Stimulated activated naive B cell treated with anti-CD40 and anti-IgM and Interleukin-4, amounts not matched to agents 10 μg/mL and 1 μg/mL and 100 μg/mL, for 72 hours (primary cell): ENCODE results near the gene RBMS3.

Experiments
- ATAC-seq, 2 donors: fragments of 150-1000 bp; cut with Tn5 transposase; replicated peaks; 2 replicates each; pipeline ENCODE4 v1.10.0; 2021; ENCODE audit warnings: moderate library complexity in 1 of 2
- DNase-seq: peaks from one replicate; pipeline ENCODE4 v3.0.0; 2021
- H3K27ac Mint-ChIP-seq: one replicate; pipeline ENCODE4 v1.8.0; 2022; ENCODE audit warnings: mild to moderate bottlenecking, mixed read lengths
- H3K27me3 Mint-ChIP-seq, 2 donors: one replicate each; pipeline ENCODE4 v1.8.0; 2022; ENCODE audit warnings: mixed read lengths in 2 of 2
- H3K36me3 Mint-ChIP-seq, 2 donors: one replicate each; pipeline ENCODE4 v1.8.0; 2022; ENCODE audit warnings: mixed read lengths in 2 of 2, mild to moderate bottlenecking in 1 of 2
- H3K4me1 Mint-ChIP-seq, 2 donors: one replicate each; pipeline ENCODE4 v1.8.0; 2022; ENCODE audit warnings: mixed read lengths in 2 of 2, mild to moderate bottlenecking in 1 of 2
- H3K4me3 Mint-ChIP-seq, 2 donors: one replicate each; pipeline ENCODE4 v1.8.0; 2022; ENCODE audit warnings: mild to moderate bottlenecking in 2 of 2, mixed read lengths in 2 of 2, moderate library complexity in 1 of 2
- H3K9me3 Mint-ChIP-seq, 2 donors: one replicate each; pipeline ENCODE4 v1.8.0; 2022; ENCODE audit warnings: mixed read lengths in 2 of 2, mild to moderate bottlenecking in 1 of 2

RBMS3 gene

GRCh38 chr3:30002797-30003196, 721.9 kb downstream of the RBMS3 start:
- H3K27me3 Mint-ChIP-seq, result no peaks in the 10 kb centered on the region
- no peaks in the 10 kb centered on the region for H3K36me3 Mint-ChIP-seq
- ATAC-seq (no peak), DNase-seq (no peak)
- no peak overlapping the region for H3K4me3 Mint-ChIP-seq
- H3K4me1 Mint-ChIP-seq, result no peaks in the 10 kb centered on the region
- H3K9me3 Mint-ChIP-seq, result peaks cover 0 to 2% of the 10 kb centered on the region in 2 donors
- H3K27ac Mint-ChIP-seq, result no peak overlapping the region

- Mint-ChIP-seq H3K36me3 (no peaks in the 10 kb centered on the region), H3K27ac (no peak overlapping the region), H3K4me1 (peaks cover 0 to 4% of the 10 kb centered on the region in 2 donors), H3K9me3 (peaks cover 0 to 2% of the 10 kb centered on the region in 2 donors), H3K27me3 (no peaks in the 10 kb centered on the region), H3K4me3 (no peak overlapping the region)
- DNase-seq, result no peak
- no peak for ATAC-seq
Observed at GRCh38 chr3:30003741-30004140, 722.9 kb downstream of the RBMS3 start.

GRCh38 chr3:30004481-30004880, 723.6 kb downstream of the RBMS3 start:
- H3K36me3 Mint-ChIP-seq, result no peaks in the 10 kb centered on the region

GRCh38 chr3:30006111-30006510, 725.2 kb downstream of the RBMS3 start:
- Mint-ChIP-seq H3K9me3 (no peaks in the 10 kb centered on the region), H3K27me3 (no peaks in the 10 kb centered on the region), H3K4me3 (no peak overlapping the region), H3K36me3 (no peaks in the 10 kb centered on the region), H3K27ac (no peak overlapping the region), H3K4me1 (peaks cover 4 to 15% of the 10 kb centered on the region in 2 donors)
- no peak for DNase-seq
- no peak for ATAC-seq

More at GRCh38 chr3:30004481-30004880, 723.6 kb downstream of the RBMS3 start:
- DNase-seq (no peak), ATAC-seq (no peak)
- no peak overlapping the region for H3K4me3 Mint-ChIP-seq
- no peaks in the 10 kb centered on the region for H3K9me3 Mint-ChIP-seq
- no peak overlapping the region for H3K27ac Mint-ChIP-seq
- H3K27me3 Mint-ChIP-seq, result no peaks in the 10 kb centered on the region
- H3K4me1 Mint-ChIP-seq, result peaks cover 0 to 4% of the 10 kb centered on the region in 2 donors

- Mint-ChIP-seq H3K9me3 (no peaks in the 10 kb centered on the region), H3K36me3 (no peaks in the 10 kb centered on the region), H3K4me3 (no peak overlapping the region), H3K4me1 (peaks cover 6 to 20% of the 10 kb centered on the region in 2 donors), H3K27me3 (no peaks in the 10 kb centered on the region), H3K27ac (no peak overlapping the region)
- ATAC-seq (peak; percentile 75 to 80), DNase-seq (no peak)
Observed at GRCh38 chr3:30007668-30008067, 726.8 kb downstream of the RBMS3 start.

- Mint-ChIP-seq H3K4me1 (peaks cover 6 to 20% of the 10 kb centered on the region in 2 donors), H3K36me3 (no peaks in the 10 kb centered on the region), H3K9me3 (no peaks in the 10 kb centered on the region), H3K4me3 (no peak overlapping the region), H3K27ac (no peak overlapping the region), H3K27me3 (no peaks in the 10 kb centered on the region)
- DNase-seq, result no peak
- ATAC-seq, result peak; percentile 73 to 76
Observed at GRCh38 chr3:30011237-30011803, 730.4 kb downstream of the RBMS3 start.

GRCh38 chr3:30012941-30013543, 732.2 kb downstream of the RBMS3 start:
- ATAC-seq (no peak), DNase-seq (no peak)
- Mint-ChIP-seq H3K9me3 (no peaks in the 10 kb centered on the region), H3K27ac (no peak overlapping the region), H3K27me3 (no peaks in the 10 kb centered on the region), H3K36me3 (no peaks in the 10 kb centered on the region), H3K4me1 (peaks cover 6 to 20% of the 10 kb centered on the region in 2 donors), H3K4me3 (no peak overlapping the region)

- Mint-ChIP-seq H3K27ac (no peak overlapping the region), H3K27me3 (peaks cover 6 to 12% of the 10 kb centered on the region in 2 donors), H3K9me3 (no peaks in the 10 kb centered on the region), H3K36me3 (no peaks in the 10 kb centered on the region), H3K4me3 (no peak overlapping the region), H3K4me1 (no peaks in the 10 kb centered on the region)
- DNase-seq (no peak), ATAC-seq (no peak)
Observed at GRCh38 chr3:30017901-30018300, 737.0 kb downstream of the RBMS3 start.

GRCh38 chr3:30020380-30020779, 739.5 kb downstream of the RBMS3 start:
- Mint-ChIP-seq H3K27me3 (peaks cover 6 to 12% of the 10 kb centered on the region in 2 donors), H3K4me1 (no peaks in the 10 kb centered on the region), H3K4me3 (no peak overlapping the region), H3K9me3 (no peaks in the 10 kb centered on the region), H3K36me3 (no peaks in the 10 kb centered on the region), H3K27ac (no peak overlapping the region)
- ATAC-seq (no peak), DNase-seq (no peak)

GRCh38 chr3:30024466-30024865, 743.6 kb downstream of the RBMS3 start:
- H3K27me3 Mint-ChIP-seq, result peaks cover 6 to 12% of the 10 kb centered on the region in 2 donors
- ATAC-seq (no peak), DNase-seq (no peak)
- H3K9me3 Mint-ChIP-seq, result no peaks in the 10 kb centered on the region
- H3K4me1 Mint-ChIP-seq, result no peaks in the 10 kb centered on the region
- no peak overlapping the region for H3K4me3 Mint-ChIP-seq
- H3K27ac Mint-ChIP-seq, result no peak overlapping the region
- H3K36me3 Mint-ChIP-seq, result no peaks in the 10 kb centered on the region

- Mint-ChIP-seq H3K4me3 (no peak overlapping the region), H3K27ac (no peak overlapping the region), H3K36me3 (no peaks in the 10 kb centered on the region), H3K4me1 (no peaks in the 10 kb centered on the region), H3K9me3 (no peaks in the 10 kb centered on the region), H3K27me3 (peaks cover 0 to 10% of the 10 kb centered on the region in 2 donors)
- ATAC-seq, result no peak
- DNase-seq, result no peak
Observed at GRCh38 chr3:30026851-30027250, 746.0 kb downstream of the RBMS3 start.

GRCh38 chr3:30034246-30034991, 753.5 kb downstream of the RBMS3 start:
- no peaks in the 10 kb centered on the region for H3K4me1 Mint-ChIP-seq
- H3K4me3 Mint-ChIP-seq, result no peak overlapping the region
- H3K27me3 Mint-ChIP-seq, result peaks cover 0 to 8% of the 10 kb centered on the region in 2 donors
- no peak overlapping the region for H3K27ac Mint-ChIP-seq
- no peaks in the 10 kb centered on the region for H3K36me3 Mint-ChIP-seq
- no peak for ATAC-seq
- H3K9me3 Mint-ChIP-seq, result no peaks in the 10 kb centered on the region
- no peak for DNase-seq

GRCh38 chr3:30035935-30036567, 755.2 kb downstream of the RBMS3 start:
- Mint-ChIP-seq H3K4me3 (no peak overlapping the region), H3K27ac (no peak overlapping the region), H3K9me3 (no peaks in the 10 kb centered on the region), H3K27me3 (peaks cover 0 to 8% of the 10 kb centered on the region in 2 donors), H3K36me3 (no peaks in the 10 kb centered on the region), H3K4me1 (no peaks in the 10 kb centered on the region)
- ATAC-seq, result no peak
- no peak for DNase-seq

- Mint-ChIP-seq H3K27me3 (peaks cover 0 to 8% of the 10 kb centered on the region in 2 donors), H3K36me3 (no peaks in the 10 kb centered on the region), H3K4me1 (peaks cover 6 to 20% of the 10 kb centered on the region in 2 donors), H3K27ac (no peak overlapping the region), H3K9me3 (no peaks in the 10 kb centered on the region), H3K4me3 (no peak overlapping the region)
- ATAC-seq (no peak), DNase-seq (no peak)
Observed at GRCh38 chr3:30040126-30040525, 759.3 kb downstream of the RBMS3 start.
